Measurements from ENCODE around the gene N4BP2.
"Not testable (repeated sequence)": the region's sequence is repeated elsewhere in the genome, so short reads cannot be mapped to it uniquely, and the experiment has no call there.

N4BP2 gene

GRCh38 chr4:40087799-40088366 is 31.2 kb downstream of the N4BP2 start:
- DNase-seq (ENCODE audit: low spot score): no peak

GRCh38 chr4:40093400-40093799 is 36.8 kb downstream of the N4BP2 start:
- not testable (repeated sequence) for DNase-seq (ENCODE audit: low spot score)

GRCh38 chr4:40099010-40099409 is 42.4 kb downstream of the N4BP2 start:
- DNase-seq (ENCODE audit: low spot score): no peak

GRCh38 chr4:40107150-40107549 is 50.5 kb downstream of the N4BP2 start:
- DNase-seq (ENCODE audit: low spot score): not testable (repeated sequence)

- DNase-seq (ENCODE audit: low spot score): no peak
Measured at GRCh38 chr4:40112027-40112792, 55.6 kb downstream of the N4BP2 start.

GRCh38 chr4:40114206-40114605 is 57.6 kb downstream of the N4BP2 start:
- DNase-seq (ENCODE audit: low spot score): no peak

- DNase-seq (ENCODE audit: low spot score): no peak
Measured at GRCh38 chr4:40118861-40119260, 62.2 kb downstream of the N4BP2 start.

- DNase-seq (ENCODE audit: low spot score): no peak
Measured at GRCh38 chr4:40119344-40119743, 62.7 kb downstream of the N4BP2 start.

GRCh38 chr4:40121515-40121914 is 64.9 kb downstream of the N4BP2 start:
- peak; percentile 58 for DNase-seq (ENCODE audit: low spot score)

GRCh38 chr4:40122941-40123340 is 66.3 kb downstream of the N4BP2 start:
- DNase-seq (ENCODE audit: low spot score): no peak

GRCh38 chr4:40124690-40125089 is 68.0 kb downstream of the N4BP2 start:
- DNase-seq (ENCODE audit: low spot score): no peak

GRCh38 chr4:40130401-40131036 is 73.9 kb downstream of the N4BP2 start:
- no peak for DNase-seq (ENCODE audit: low spot score)

GRCh38 chr4:40132816-40133215 is 76.2 kb downstream of the N4BP2 start:
- no peak for DNase-seq (ENCODE audit: low spot score)

- no peak for DNase-seq (ENCODE audit: low spot score)
Measured at GRCh38 chr4:40134206-40134917, 77.7 kb downstream of the N4BP2 start.

- DNase-seq (ENCODE audit: low spot score): not testable (repeated sequence)
Measured at GRCh38 chr4:40136202-40136601, 79.6 kb downstream of the N4BP2 start.

GRCh38 chr4:40140196-40140595 is 83.5 kb downstream of the N4BP2 start:
- no peak for DNase-seq (ENCODE audit: low spot score)

GRCh38 chr4:40140597-40140996 is 83.9 kb downstream of the N4BP2 start:
- DNase-seq (ENCODE audit: low spot score): not testable (repeated sequence)

GRCh38 chr4:40143926-40144508 is 87.4 kb downstream of the N4BP2 start:
- DNase-seq (ENCODE audit: low spot score): no peak

GRCh38 chr4:40144716-40145115 is 88.1 kb downstream of the N4BP2 start:
- no peak for DNase-seq (ENCODE audit: low spot score)

- DNase-seq (ENCODE audit: low spot score): not testable (repeated sequence)
Measured at GRCh38 chr4:40147490-40147889, 90.8 kb downstream of the N4BP2 start.

GRCh38 chr4:40149960-40150385 is 93.3 kb downstream of the N4BP2 start:
- peak; percentile 62 for DNase-seq (ENCODE audit: low spot score)

- no peak for DNase-seq (ENCODE audit: low spot score)
Measured at GRCh38 chr4:40150932-40151331, 94.3 kb downstream of the N4BP2 start.
